Measurements from ENCODE around the gene STING1.

The STING1 gene

DNA sequence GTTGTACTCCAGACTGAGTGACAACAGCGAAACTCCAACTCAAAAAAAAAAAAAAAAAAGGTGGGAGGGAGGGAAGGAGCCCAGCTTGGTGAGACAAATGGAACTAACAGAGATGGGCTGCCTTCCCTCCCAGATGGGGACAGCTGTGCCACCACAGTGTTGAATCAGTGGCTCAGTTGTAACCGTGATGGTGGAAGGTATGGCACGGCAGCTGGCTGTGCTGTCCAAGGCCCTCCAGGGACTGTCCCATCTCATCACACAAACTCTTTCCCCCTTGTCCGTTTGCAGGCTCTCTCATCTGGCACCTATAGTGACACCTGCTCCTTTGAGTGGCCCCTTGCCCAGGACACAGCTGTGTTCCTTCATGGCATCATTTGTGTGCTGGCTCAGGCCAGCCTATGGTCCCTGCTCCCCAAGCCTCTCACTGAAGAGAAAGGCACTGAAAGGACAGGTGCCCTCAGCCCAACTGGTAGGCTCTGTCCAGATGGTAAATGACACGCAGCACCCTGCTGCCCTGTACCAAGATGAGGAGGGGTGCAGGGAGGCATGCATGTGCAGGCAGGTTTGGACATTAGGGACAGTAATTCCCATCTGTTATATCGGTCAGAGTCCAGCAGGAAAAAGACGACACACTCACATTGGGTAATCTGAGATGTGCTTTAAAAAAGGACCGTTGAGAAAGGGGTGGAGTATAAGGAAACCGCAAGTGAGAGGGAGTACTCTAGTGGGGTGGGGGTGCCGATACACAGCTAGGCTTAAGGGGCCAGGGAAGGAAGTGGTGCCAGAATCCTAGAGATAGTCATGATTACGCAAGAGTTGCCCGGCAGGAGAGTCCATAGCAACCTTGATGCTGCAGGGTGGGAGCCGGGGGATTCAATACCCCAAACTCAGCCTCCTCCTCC lies 7.4 kb downstream of the STING1 start:
- peak overlapping the region; percentile 2 for H3K27ac ChIP-seq
- peaks cover 57 to 60% of the 10 kb centered on the region in 2 experiments for H3K4me1 ChIP-seq (ENCODE audit: control insufficient read depth in 1 of 2, insufficient read depth in 1 of 2, low read depth in 1 of 2, low read length in 1 of 2)

DNA sequence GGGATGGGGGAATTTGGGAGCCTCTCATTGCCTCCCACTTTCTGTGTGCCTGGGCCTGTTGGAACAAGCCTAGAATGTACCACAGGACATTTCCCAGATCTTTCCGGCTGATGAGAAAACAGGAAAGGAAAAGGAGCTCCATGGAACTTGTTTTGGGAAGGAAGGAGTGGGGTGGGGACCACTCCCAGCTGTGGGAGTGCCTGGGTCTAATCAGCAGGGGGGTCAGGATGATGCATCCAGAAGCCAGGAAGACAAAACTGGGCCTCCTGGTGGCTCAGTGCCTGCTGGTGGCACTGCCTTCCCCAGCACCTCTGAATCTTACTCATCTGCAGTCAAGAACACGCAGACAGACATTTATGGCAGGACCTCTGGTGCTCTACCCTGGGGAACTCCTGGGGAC lies 9.0 kb downstream of the STING1 start:
- peaks cover 73% of the 10 kb centered on the region in 2 experiments for H3K4me1 ChIP-seq (ENCODE audit: control insufficient read depth in 1 of 2, insufficient read depth in 1 of 2, low read depth in 1 of 2, low read length in 1 of 2)
- H3K4me3 ChIP-seq (ENCODE audit: low read depth in 1 of 2, low read length in 1 of 2) = no peak overlapping the region
- no peak for TF ChIP-seq CTCF (IDR thresholded peaks at IDR 0.05)
- H3K27me3 ChIP-seq = no peaks in the 10 kb centered on the region
- H3K9me3 ChIP-seq = no peaks in the 10 kb centered on the region
- H3K36me3 ChIP-seq = no peaks in the 10 kb centered on the region
- no peak overlapping the region for H3K27ac ChIP-seq

More for the DNA sequence above, 7.4 kb downstream of the STING1 start:
- Histone ChIP-seq H3K36me3 (no peaks in the 10 kb centered on the region), H3K9me3 (no peaks in the 10 kb centered on the region), H3K27me3 (no peaks in the 10 kb centered on the region), H3K4me3 (ENCODE audit: low read depth in 1 of 2, low read length in 1 of 2) (peak overlapping the region in 1 of 2 experiments; percentile 19)
- no peak for TF ChIP-seq CTCF (IDR thresholded peaks at IDR 0.05)

DNA sequence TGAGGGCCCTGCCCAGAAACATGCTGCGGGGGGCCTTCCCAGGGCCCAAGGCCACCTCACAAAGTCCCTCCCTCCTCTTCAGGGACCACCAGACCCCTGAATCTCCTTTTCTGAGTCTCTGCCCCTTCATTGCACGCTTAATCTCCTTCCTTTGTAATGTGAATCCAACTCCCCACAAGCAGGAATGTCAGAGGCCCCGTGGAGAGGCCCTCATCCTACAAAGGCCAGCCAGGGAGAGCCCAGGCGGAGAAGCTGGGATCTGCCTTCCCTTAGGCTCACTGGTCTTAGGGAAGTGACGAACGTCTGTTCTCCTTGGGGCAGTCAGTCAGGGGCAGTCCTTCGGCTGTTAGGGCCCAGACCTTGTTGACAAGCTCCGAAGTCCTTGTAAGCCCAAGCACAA lies 9.5 kb downstream of the STING1 start:
- TF ChIP-seq CTCF (IDR thresholded peaks at IDR 0.05) = no peak
- Histone ChIP-seq H3K9me3 (no peaks in the 10 kb centered on the region), H3K4me3 (ENCODE audit: low read depth in 1 of 2, low read length in 1 of 2) (no peak overlapping the region), H3K36me3 (no peaks in the 10 kb centered on the region), H3K4me1 (ENCODE audit: control insufficient read depth in 1 of 2, insufficient read depth in 1 of 2, low read depth in 1 of 2, low read length in 1 of 2) (peaks cover 78% of the 10 kb centered on the region in 2 experiments), H3K27ac (no peak overlapping the region), H3K27me3 (no peaks in the 10 kb centered on the region)

DNA sequence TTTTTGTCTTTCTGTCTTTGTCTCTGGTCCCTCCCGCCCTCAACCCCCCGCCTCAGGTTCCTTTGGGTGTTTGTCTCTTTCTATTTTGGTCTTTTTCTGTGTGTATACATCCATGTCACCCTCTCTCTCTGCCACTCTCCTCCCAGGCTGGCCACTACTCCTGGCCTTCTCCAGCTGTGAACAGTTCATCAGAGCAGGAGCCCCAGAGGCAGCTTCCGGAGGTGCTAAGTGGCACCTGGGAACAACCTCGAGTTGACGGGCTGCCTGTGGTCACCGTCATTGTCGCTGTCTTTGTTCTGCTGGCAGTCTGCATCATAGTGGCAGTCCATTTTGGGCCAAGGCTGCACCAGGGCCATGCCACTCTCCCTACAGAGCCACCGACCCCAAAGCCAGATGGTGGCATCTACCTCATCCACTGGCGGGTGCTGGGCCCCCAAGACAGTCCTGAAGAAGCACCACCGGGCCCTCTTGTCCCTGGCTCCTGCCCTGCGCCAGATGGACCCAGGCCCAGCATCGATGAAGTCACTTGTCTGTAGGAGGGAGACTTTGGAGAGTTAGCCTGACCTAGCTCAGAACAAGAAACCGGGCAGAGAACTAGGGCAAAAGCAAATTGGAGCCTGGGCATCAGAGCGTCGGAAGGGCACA lies 10.1 kb downstream of the STING1 start:
- H3K36me3 ChIP-seq = no peaks in the 10 kb centered on the region
- H3K4me3 ChIP-seq (ENCODE audit: low read depth in 1 of 2, low read length in 1 of 2) = no peak overlapping the region
- no peak overlapping the region for H3K27ac ChIP-seq
- no peak for TF ChIP-seq CTCF (IDR thresholded peaks at IDR 0.05)
- no peaks in the 10 kb centered on the region for H3K27me3 ChIP-seq
- no peaks in the 10 kb centered on the region for H3K9me3 ChIP-seq
- H3K4me1 ChIP-seq (ENCODE audit: control insufficient read depth in 1 of 2, insufficient read depth in 1 of 2, low read depth in 1 of 2, low read length in 1 of 2) = peaks cover 80% of the 10 kb centered on the region in 2 experiments

GRCh38 chr5:139470821-139471300 lies 11.7 kb downstream of the STING1 start, which contains the start of gene SMIM33:
SMIM33 (plus strand) TSS chr5:139471004; CDS start chr5:139471122, 118 bp downstream.
- no peaks in the 10 kb centered on the region for H3K27me3 ChIP-seq
- no peak for TF ChIP-seq CTCF (IDR thresholded peaks at IDR 0.05)
- no peaks in the 10 kb centered on the region for H3K36me3 ChIP-seq
- H3K27ac ChIP-seq = peak within 1 kb of the TSS; percentile 56
- H3K4me3 ChIP-seq (ENCODE audit: low read depth in 1 of 2, low read length in 1 of 2) = peak within 1 kb of the TSS; percentile 47 to 48
- peaks cover 74 to 77% of the 10 kb centered on the region in 2 experiments for H3K4me1 ChIP-seq (ENCODE audit: control insufficient read depth in 1 of 2, insufficient read depth in 1 of 2, low read depth in 1 of 2, low read length in 1 of 2)
- H3K9me3 ChIP-seq = no peaks in the 10 kb centered on the region
